Right lobe of liver (tissue), 4 donors: ENCODE measurements around the gene GBGT1.

ENCODE experiments used
- CTCF ChIP-seq, 4 donors: fragments of 200-600 bp in 3 of 4; fragments of 450-650 bp in 1 of 4; IDR thresholded peaks; one replicate each; pipeline versions ENCODE4 v1.5.1 to v1.8.0; 2016 to 2022; ENCODE audit warnings: antibody characterized with exemption in 4 of 4, mild to moderate bottlenecking in 2 of 4
- POLR2A ChIP-seq: fragments of 450-650 bp; IDR thresholded peaks from one replicate; pipeline ENCODE4 v1.6.1; 2017; ENCODE audit warnings: antibody characterized with exemption, mild to moderate bottlenecking
- donor health status: DM: no; HTN: no; CAD: no.
- donor health status: DM: no; HTN: no; CAD: no.
- donor health status: DM: no; HTN: yes; CAD: no.

DNA sequence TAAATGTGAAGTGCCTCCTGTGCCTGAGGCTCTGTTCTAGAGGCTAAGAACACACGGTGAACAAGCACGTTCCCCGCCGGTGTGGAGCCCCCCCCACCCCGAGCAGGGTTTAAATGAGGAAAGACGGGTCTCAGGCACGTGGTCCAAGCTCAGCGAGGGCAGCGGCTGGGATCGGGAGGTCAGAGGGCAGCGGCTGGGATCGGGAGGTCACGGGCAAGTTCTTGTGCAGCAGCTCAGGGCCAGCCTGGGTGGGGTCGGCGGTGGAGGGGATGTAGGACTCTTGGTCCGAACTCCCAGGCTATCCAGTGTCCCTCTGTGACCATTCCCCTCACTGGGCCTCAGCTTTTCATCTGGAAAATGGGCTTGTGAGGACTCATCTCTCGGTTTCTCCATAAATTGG is 2.7 kb upstream of the GBGT1 start:
- TF ChIP-seq CTCF (IDR thresholded peaks at IDR 0.05) (no peak), POLR2A (no peak)
